Panc1 (cell line): ENCODE data around the gene MXD3. TPM values are rescaled to one million over a fixed set of nuclear protein-coding genes. Genes with fewer than 3 reads are reported as not detected.

Experiments used
- ATAC-seq: fragments of 200-7000 bp; cut with Tn5 transposase; 2 replicates; pipeline ENCODE4 v1.9.1; 2020; ENCODE audit warnings: mild to moderate bottlenecking, moderate library complexity
- BruUV-seq: library from RNA; stranded (reverse); fragments of 400-500 nt; replicated peaks from 2 replicates; lab custom pipeline; 2021; lab: Mats Ljungman, UMichigan
- CTCF ChIA-PET: fragments of 300-600 bp; sonication (Branson Sonifier 250); formaldehyde crosslinking; loops from one replicate; lab custom pipeline; 2022; ENCODE audit warnings: antibody characterized with exemption; lab: Charles Lee
- POLR2A ChIA-PET: fragments of 300-600 bp; sonication (Branson Sonifier 250); formaldehyde crosslinking; loops from one replicate; lab custom pipeline; 2022; ENCODE audit warnings: antibody characterized with exemption; lab: Charles Lee
- DNase-seq: peaks from one replicate; pipeline ENCODE4 v3.0.0-alpha.2; 2010; ENCODE audit warnings: low read depth, low spot score
- H3K27ac ChIP-seq: 2 replicates; pipeline ENCODE4 v1.5.1; 2011; ENCODE audit warnings: mild to moderate bottlenecking, low read length, inconsistent platforms
- H3K27me3 ChIP-seq: fragments of 200-500 bp; sonication (Bioruptor generic); 2 replicates; pipeline ENCODE4 v1.6.0; 2014; ENCODE audit warnings: low read length, inconsistent platforms; ENCODE audit not compliant: control insufficient read depth, insufficient read depth
- H3K36me3 ChIP-seq: fragments of 200-500 bp; sonication (Bioruptor generic); 2 replicates; pipeline ENCODE4 v1.5.1; 2014; ENCODE audit warnings: inconsistent platforms, mild to moderate bottlenecking, low read length, moderate library complexity; ENCODE audit not compliant: control insufficient read depth, insufficient read depth
- H3K4me1 ChIP-seq: 2 replicates; pipeline ENCODE4 v1.5.1; 2011; ENCODE audit warnings: inconsistent platforms, mild to moderate bottlenecking, low read length, moderate library complexity; ENCODE audit not compliant: control insufficient read depth, insufficient read depth
- H3K4me3 ChIP-seq, 2 experiments: 2 replicates each; pipeline ENCODE4 v1.5.1; 2011 to 2012; ENCODE audit warnings: low read depth in 2 of 2, low read length in 2 of 2, mild to moderate bottlenecking in 2 of 2, inconsistent platforms in 1 of 2, moderate library complexity in 1 of 2
- H3K9me3 ChIP-seq: fragments of 200-500 bp; sonication (Bioruptor generic); 2 replicates; pipeline ENCODE4 v1.5.1; 2014; ENCODE audit warnings: low read depth, mild to moderate bottlenecking, inconsistent platforms, low read length, moderate library complexity; ENCODE audit not compliant: control insufficient read depth, insufficient read depth
- CTCF ChIP-seq: fragments of 450-650 bp; IDR thresholded peaks from 2 replicates; pipeline ENCODE4 v1.5.1; 2017; ENCODE audit warnings: mild to moderate bottlenecking
- POLR2AphosphoS5 ChIP-seq: IDR thresholded peaks from 2 replicates; pipeline ENCODE4 v1.6.1; 2012; ENCODE audit warnings: mild to moderate bottlenecking, low read depth, low read length, moderate library complexity
- REST ChIP-seq, 2 experiments: IDR thresholded peaks; 2 replicates each; pipeline ENCODE4 v1.6.1; 2011 to 2012; ENCODE audit warnings: low read depth in 2 of 2, control low read depth in 1 of 2, low read length in 1 of 2, mild to moderate bottlenecking in 1 of 2, moderate library complexity in 1 of 2; ENCODE audit not compliant: insufficient read depth in 1 of 2
- SIN3A ChIP-seq: IDR thresholded peaks from 2 replicates; pipeline ENCODE4 v1.6.1; 2012; ENCODE audit warnings: low read depth, mild to moderate bottlenecking, low read length, moderate library complexity, borderline replicate concordance; ENCODE audit not compliant: insufficient read depth
- TCF7L2 ChIP-seq: IDR thresholded peaks from 2 replicates; pipeline ENCODE4 v1.6.1; 2011; ENCODE audit warnings: mild to moderate bottlenecking, low read depth, low read length, inconsistent platforms
- in situ Hi-C: cut with HindIII; loops from 2 replicates; pipeline ENCODE4 v1.10.0; 2016; ENCODE audit warnings: low sequenced_read_pairs, low pct_unique_long_range_greater_than_20kb
- intact Hi-C: fragments of 100-400 bp; cut with micrococcal nuclease; formaldehyde crosslinking; loops from one replicate; pipeline ENCODE4 v1.10.0; 2022; ENCODE audit not compliant: unreplicated experiment
- total RNA-seq: library from RNA; stranded (reverse); gene quantifications from one replicate; pipeline ENCODE4 v1.2.1, GENCODE V29; 2021; ENCODE audit not compliant: unreplicated experiment

MXD3 gene
- total RNA-seq, 1 experiment from 2014 or later: 12.0 TPM

- no TSS peak for BruUV-seq
- no peaks in the 10 kb centered on the region for H3K4me1 ChIP-seq
- ATAC-seq (no peak), DNase-seq (no peak)
- H3K27ac ChIP-seq: no peak overlapping the region
- H3K27me3 ChIP-seq: no peaks in the 10 kb centered on the region
- no peak overlapping the region for H3K4me3 ChIP-seq
- in situ Hi-C loops: no loop called here
- intact Hi-C loops: no loop called here
- CTCF ChIA-PET: interaction anchor here (1.4 kb wide), 1 partner anchor 15 kb away, joined by 4 read pairs; no protein-coding TSS in a partner anchor
- no peaks in the 10 kb centered on the region for H3K9me3 ChIP-seq
- peaks cover 10% of the 10 kb centered on the region for H3K36me3 ChIP-seq
- TF ChIP-seq POLR2AphosphoS5: no peak
- no peak for TF ChIP-seq REST (IDR thresholded peaks at IDR 0.05; ENCODE audit: insufficient read depth in 1 of 2, low read depth in 2 of 2, low read length in 1 of 2)
- no peak for TF ChIP-seq TCF7L2
- no peak for TF ChIP-seq CTCF
- no peak for TF ChIP-seq SIN3A
- POLR2A ChIA-PET: interaction anchor here (0.6 kb wide), 1 partner anchor 50 kb away, joined by 3 read pairs; no protein-coding TSS in a partner anchor
These were observed 21.9 kb upstream of the MXD3 start for GRCh38 chr5:177333420-177334154.

- intact Hi-C loops (no loop called here), in situ Hi-C loops (no loop called here)
- BruUV-seq: no TSS peak
- ATAC-seq: no peak
- ChIA-PET POLR2A (interaction anchor here (0.6 kb wide), 1 partner anchor 50 kb away, joined by 3 read pairs; no protein-coding TSS in a partner anchor), CTCF (interaction anchor here (1.4 kb wide), 1 partner anchor 15 kb away, joined by 4 read pairs; no protein-coding TSS in a partner anchor)
- Histone ChIP-seq H3K27ac (no peak overlapping the region), H3K36me3 (peaks cover 10% of the 10 kb centered on the region), H3K27me3 (no peaks in the 10 kb centered on the region), H3K4me1 (no peaks in the 10 kb centered on the region), H3K9me3 (no peaks in the 10 kb centered on the region), H3K4me3 (no peak overlapping the region)
- DNase-seq: no peak
- TF ChIP-seq REST (IDR thresholded peaks at IDR 0.05; ENCODE audit: insufficient read depth in 1 of 2, low read depth in 2 of 2, low read length in 1 of 2) (no peak), SIN3A (no peak), CTCF (no peak)
These were observed 21.2 kb upstream of the MXD3 start for GRCh38 chr5:177332896-177333260.
